ENCODE data around the gene PMPCA. TPM values are rescaled to one million over a fixed set of nuclear protein-coding genes. Genes with fewer than 3 reads are reported as not detected.

PMPCA gene
- total and polyA plus RNA-seq, 2 of the 8 experiments (the other 6 are each of a cell fraction or from before 2014, with no cell fraction given), result 60.0 to 88.2 TPM

GRCh38 chr9:136391737-136392537 lies 18.5 kb upstream of the PMPCA start:
- no peak overlapping the region for H4K5ac ChIP-seq (ENCODE audit: insufficient read length, low read depth, low read length)
- H3K36me3 ChIP-seq (ENCODE audit: control insufficient read depth in 2 of 4, insufficient read depth in 4 of 4, low read length in 3 of 4), result peaks cover 39 to 84% (median 70%) of the 10 kb centered on the region in 4 experiments
- H3K18ac ChIP-seq (ENCODE audit: extremely low read depth, low read length), result no peak overlapping the region
- H3K79me1 ChIP-seq (ENCODE audit: low read depth, low read length), result peaks cover 2% of the 10 kb centered on the region; the same call in 1 of the 2 replicates
- no peak overlapping the region for H3K4ac ChIP-seq (replicated peaks; ENCODE audit: insufficient read length, low read depth, low read length)
- H3K9ac ChIP-seq (replicated peaks in 1 of 4; ENCODE audit: extremely low read depth in 1 of 4, low read depth in 3 of 4, low read length in 3 of 4), result no peak overlapping the region
- 95% methylated on average over 28 of the region's 28 CpGs; no CpG with 5 or more reads in 1 of the 2 experiments for WGBS, 2 experiments (ENCODE audit: extremely low coverage in 1 of 2, insufficient coverage in 1 of 2, insufficient read length in 1 of 2, insufficient replicate concordance in 2 of 2, low coverage in 1 of 2, low lambda C conversion rate in 2 of 2, missing lambda C conversion rate in 1 of 2)
- no peaks in the 10 kb centered on the region for H3K27me3 ChIP-seq (replicated peaks in 1 of 4; ENCODE audit: control insufficient read depth in 3 of 4, extremely low read depth in 1 of 4, insufficient read depth in 3 of 4, low read length in 3 of 4)
- H3K4me3 ChIP-seq (ENCODE audit: extremely low read depth in 1 of 4, insufficient read depth in 2 of 4, low read depth in 3 of 4, low read length in 4 of 4), result no peak overlapping the region
- no peak overlapping the region for H3K56ac ChIP-seq (replicated peaks; ENCODE audit: insufficient read length, low read depth, low read length)
- H3K4me1 ChIP-seq (replicated peaks in 1 of 4; ENCODE audit: control insufficient read depth in 3 of 4, insufficient read depth in 4 of 4, low read length in 3 of 4), result no peaks in the 10 kb centered on the region
- H2AK5ac ChIP-seq (ENCODE audit: low read depth, low read length), result no peak overlapping the region
- no peaks in the 10 kb centered on the region for H3K9me3 ChIP-seq (ENCODE audit: insufficient read depth in 2 of 2, low read depth in 1 of 2, low read length in 1 of 2)
- DNase-seq (ENCODE audit: low read depth in 1 of 2, low spot score in 2 of 2), result no peak
- TF ChIP-seq BACH1 (IDR thresholded peaks at IDR 0.05; ENCODE audit: low read length) (no peak), RXRA (IDR thresholded peaks at IDR 0.05; ENCODE audit: insufficient read depth, low read depth, low read length) (no peak)
- no peak for FAIRE-seq
- no peak overlapping the region for H2AFZ ChIP-seq (ENCODE audit: low read length)
- H3K23ac ChIP-seq (ENCODE audit: insufficient read length), result no peak overlapping the region
- no peak overlapping the region for H4K8ac ChIP-seq (ENCODE audit: extremely low read depth, insufficient read depth, low read length)
- H4K20me1 ChIP-seq (replicated peaks in 1 of 2; ENCODE audit: control insufficient read depth in 1 of 2, insufficient read depth in 2 of 2, low read length in 2 of 2), result peaks cover 5 to 14% of the 10 kb centered on the region in 2 experiments
- CTCF ChIA-PET (ENCODE audit: partially characterized antibody), result interaction anchor here (0.9 to 2.3 kb wide), 4 partner anchors 9 to 93 kb away, joined by 3 to 11 read pairs (median 6); partner anchors contain the start of genes DNLZ and SNAPC4
- no peak overlapping the region for H4K91ac ChIP-seq (replicated peaks; ENCODE audit: insufficient read length, low read length)
- no peak overlapping the region for H2BK20ac ChIP-seq (ENCODE audit: low read length)
- H2BK5ac ChIP-seq (ENCODE audit: low read depth, low read length), result no peak overlapping the region
- no peaks in the 10 kb centered on the region for H3K23me2 ChIP-seq (ENCODE audit: low read depth, low read length)
- H2BK15ac ChIP-seq (ENCODE audit: low read length), result no peak overlapping the region
- POLR2A ChIA-PET (ENCODE audit: partially characterized antibody), result interaction anchor here (1.2 to 14.6 kb wide), 9 partner anchors 5 to 53 kb away, joined by 3 to 139 read pairs (median 5); partner anchors contain the start of genes CARD9 and SNAPC4
- H3K4me2 ChIP-seq (ENCODE audit: insufficient read depth in 1 of 2, low read depth in 2 of 2, low read length in 2 of 2), result no peak overlapping the region
- H3K14ac ChIP-seq (ENCODE audit: insufficient read length), result no peak overlapping the region
- no peak overlapping the region for H2BK12ac ChIP-seq (ENCODE audit: low read depth, low read length)
- no peak overlapping the region for H2BK120ac ChIP-seq (replicated peaks; ENCODE audit: low read depth, low read length)
- H3K79me2 ChIP-seq (ENCODE audit: control insufficient read depth in 1 of 2, insufficient read depth in 2 of 2, low read length in 2 of 2), result peaks cover 0 to under 1% of the 10 kb centered on the region in 2 experiments; a peak in 1 of 4 replicates
- H3K27ac ChIP-seq (ENCODE audit: low read depth, low read length), result no peak overlapping the region

Data from H1 (cell line).